ENCODE data around the gene NUP160.
"Not testable (repeated sequence)": the region's sequence is repeated elsewhere in the genome, so short reads cannot be mapped to it uniquely, and the experiment has no call there.

The NUP160 gene

DNA sequence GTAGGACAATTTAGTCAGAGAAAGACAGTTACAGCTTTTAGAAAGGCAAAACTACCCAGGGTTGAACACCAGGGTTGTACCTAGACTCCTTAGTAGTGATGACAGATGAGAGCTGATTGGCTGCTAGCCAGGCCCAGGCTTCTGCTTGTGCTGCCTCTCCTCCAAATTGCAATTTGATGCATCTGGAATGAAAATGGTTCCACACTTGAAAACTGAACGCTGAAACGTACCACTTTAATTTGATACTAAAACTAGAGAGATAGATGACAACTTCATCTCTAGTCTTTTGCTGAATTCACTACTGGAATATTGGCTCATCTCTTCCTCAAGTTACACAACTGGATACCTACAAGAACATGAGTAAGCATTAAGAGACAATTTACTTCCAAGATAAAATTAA lies 61.8 kb downstream of the NUP160 start:
- peak; percentile 59 to 75 for DNase-seq (ENCODE audit: low read depth in 2 of 2)
- TF ChIP-seq, protein P1, sequence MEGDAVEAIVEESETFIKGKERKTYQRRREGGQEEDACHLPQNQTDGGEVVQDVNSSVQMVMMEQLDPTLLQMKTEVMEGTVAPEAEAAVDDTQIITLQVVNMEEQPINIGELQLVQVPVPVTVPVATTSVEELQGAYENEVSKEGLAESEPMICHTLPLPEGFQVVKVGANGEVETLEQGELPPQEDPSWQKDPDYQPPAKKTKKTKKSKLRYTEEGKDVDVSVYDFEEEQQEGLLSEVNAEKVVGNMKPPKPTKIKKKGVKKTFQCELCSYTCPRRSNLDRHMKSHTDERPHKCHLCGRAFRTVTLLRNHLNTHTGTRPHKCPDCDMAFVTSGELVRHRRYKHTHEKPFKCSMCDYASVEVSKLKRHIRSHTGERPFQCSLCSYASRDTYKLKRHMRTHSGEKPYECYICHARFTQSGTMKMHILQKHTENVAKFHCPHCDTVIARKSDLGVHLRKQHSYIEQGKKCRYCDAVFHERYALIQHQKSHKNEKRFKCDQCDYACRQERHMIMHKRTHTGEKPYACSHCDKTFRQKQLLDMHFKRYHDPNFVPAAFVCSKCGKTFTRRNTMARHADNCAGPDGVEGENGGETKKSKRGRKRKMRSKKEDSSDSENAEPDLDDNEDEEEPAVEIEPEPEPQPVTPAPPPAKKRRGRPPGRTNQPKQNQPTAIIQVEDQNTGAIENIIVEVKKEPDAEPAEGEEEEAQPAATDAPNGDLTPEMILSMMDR (IDR thresholded peaks at IDR 0.05; ENCODE audit: low read depth, low read length), result no peak
- no peak overlapping the region for H3K4me3 ChIP-seq (replicated peaks in 1 of 2; ENCODE audit: low read depth in 2 of 2, low read length in 2 of 2)

DNA sequence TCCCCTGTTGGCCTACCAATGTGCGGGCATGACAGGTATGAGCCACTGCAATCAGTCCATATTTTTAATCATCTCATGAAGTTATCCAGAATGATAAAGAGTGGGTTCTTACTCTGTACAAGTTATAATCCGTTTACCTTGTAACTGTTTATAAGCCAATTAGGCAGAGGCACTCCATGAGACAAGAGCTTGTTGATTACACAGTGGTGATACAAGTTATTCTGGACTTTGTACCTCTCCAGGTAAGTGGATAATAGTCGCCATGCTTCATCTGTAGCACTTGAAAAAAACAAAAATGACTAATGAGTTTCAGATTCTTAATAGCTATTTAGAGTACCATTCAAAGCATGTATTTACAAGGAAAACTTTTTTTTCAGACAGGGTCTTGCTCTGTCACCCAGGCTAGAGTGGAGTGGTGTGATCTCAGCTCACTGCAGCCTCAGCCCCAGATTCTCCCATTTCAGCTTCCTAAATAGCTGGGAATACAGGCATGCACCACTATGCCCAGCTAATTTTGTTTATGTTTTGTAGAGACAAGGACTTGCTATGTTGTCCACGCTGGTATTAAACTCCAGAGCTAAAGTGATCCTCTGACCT lies 63.3 kb downstream of the NUP160 start:
- DNase-seq (ENCODE audit: low read depth in 2 of 2), result no peak
- no peak overlapping the region for H3K4me3 ChIP-seq (replicated peaks in 1 of 2; ENCODE audit: low read depth in 2 of 2, low read length in 2 of 2)
- TF ChIP-seq, protein P1 (IDR thresholded peaks at IDR 0.05; ENCODE audit: low read depth, low read length), result no peak

DNA sequence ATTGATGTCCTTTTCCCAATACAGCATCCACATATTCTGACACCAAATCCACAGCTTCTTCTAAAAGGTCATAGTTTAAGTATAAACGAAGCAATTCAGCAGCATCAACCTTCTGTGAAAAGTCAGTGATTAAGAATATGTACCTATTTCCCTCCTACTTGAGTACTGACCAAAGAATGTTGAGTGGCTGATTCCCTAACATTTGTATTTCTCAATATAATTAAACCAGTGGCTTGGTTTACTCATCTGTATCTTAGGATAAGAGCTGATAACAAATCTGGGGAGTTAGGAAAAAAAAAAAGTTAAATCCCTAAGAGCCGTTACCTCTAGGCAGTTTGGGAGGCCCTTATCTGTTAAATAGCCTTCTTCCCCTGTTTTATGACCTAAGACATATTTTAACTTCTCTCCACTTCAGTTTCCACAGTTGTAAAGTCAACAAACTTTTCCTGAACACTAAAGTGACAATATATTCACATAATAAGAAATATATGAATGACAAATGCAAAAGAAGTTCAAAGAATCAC lies 65.0 kb downstream of the NUP160 start:
- no peak overlapping the region for H3K4me3 ChIP-seq (replicated peaks in 1 of 2; ENCODE audit: low read depth in 2 of 2, low read length in 2 of 2)
- no peak for DNase-seq (ENCODE audit: low read depth in 2 of 2)
- TF ChIP-seq, protein P1 (IDR thresholded peaks at IDR 0.05; ENCODE audit: low read depth, low read length), result no peak

DNA sequence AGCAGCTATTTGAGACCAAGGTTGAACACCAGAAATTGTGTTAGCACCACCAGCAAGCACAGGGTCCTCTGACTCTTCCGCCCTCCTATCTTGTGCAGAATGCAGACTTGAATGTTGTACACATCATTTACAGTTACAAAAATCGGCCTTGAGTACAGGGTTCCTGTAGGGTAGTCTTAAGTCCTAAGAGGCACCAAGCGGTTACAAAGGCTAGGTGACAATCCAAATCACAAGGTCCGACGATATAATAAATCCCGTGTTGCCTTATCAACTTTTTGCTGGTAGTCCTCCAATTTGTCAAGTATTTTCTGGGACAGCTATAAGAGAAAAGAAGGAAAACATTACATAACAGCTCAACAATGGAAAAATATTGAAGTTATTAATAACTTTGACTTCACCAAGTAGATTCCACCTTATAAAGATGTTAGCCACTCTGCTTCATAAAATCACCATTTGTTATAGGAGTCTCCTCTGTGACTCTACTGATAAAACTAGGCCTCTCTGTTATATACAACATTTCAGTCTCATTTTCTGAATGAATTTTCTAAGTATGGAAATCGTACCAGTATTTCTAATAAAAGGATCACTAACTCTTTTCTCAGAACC lies 69.2 kb downstream of the NUP160 start:
- TF ChIP-seq, protein P1 (IDR thresholded peaks at IDR 0.05; ENCODE audit: low read depth, low read length), result no peak
- no peak overlapping the region for H3K4me3 ChIP-seq (replicated peaks in 1 of 2; ENCODE audit: low read depth in 2 of 2, low read length in 2 of 2)
- no peak for DNase-seq (ENCODE audit: low read depth in 2 of 2)

DNA sequence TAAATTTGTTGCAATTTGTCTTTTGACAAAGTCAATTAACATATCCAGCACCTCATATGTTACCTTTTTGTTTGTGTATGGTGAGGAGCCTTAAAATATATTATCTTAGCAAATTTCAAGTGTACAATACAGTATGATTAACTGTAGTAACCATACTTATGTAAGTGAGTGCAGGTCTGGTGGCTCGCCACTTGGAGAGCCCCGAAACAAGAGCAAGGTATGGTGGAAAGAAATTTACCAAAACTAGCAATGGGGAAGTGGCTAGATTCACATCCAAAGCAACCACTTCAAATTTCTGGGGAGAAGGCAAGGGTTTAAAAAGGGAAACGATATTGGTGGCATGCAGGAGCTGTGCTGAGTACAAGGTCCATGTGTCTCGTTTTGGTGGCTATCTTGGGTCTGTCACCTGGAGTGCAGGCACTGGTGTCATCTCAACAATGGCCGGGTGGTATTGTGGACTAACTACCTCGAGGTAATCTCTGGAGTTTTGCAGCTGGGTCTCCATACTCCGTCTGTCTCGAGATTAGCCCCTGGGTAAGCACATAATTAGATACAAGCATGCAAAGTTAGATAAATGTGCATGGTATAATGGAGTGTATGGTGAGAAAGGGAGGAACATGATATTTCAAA lies 72.8 kb downstream of the NUP160 start:
- DNase-seq (ENCODE audit: low read depth in 2 of 2), result no peak

DNA sequence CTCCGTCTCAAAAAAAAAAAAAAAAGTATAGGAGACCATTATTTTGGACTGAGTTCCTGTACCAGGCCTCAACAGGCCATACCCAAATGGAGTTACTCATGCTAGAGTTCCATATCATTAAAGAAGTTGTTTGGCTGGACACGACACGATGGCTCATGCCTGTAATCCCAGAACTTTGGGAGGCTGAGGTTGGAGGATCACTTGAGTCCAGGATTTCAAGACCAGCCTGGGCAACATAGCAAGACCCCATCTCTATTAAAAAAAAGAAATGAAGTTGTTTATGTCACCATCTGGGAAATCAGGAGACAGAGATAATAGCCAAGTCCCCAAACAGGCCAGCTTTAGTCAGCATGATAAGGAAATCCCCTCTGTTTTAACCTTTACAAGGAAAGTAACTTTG lies 74.3 kb downstream of the NUP160 start:
- TF ChIP-seq, protein P1 (IDR thresholded peaks at IDR 0.05; ENCODE audit: low read depth, low read length), result no peak
- no peak overlapping the region for H3K4me3 ChIP-seq (replicated peaks in 1 of 2; ENCODE audit: low read depth in 2 of 2, low read length in 2 of 2)
- DNase-seq (ENCODE audit: low read depth in 2 of 2), result no peak

More for the DNA sequence above, 72.8 kb downstream of the NUP160 start:
- no peak overlapping the region for H3K4me3 ChIP-seq (replicated peaks in 1 of 2; ENCODE audit: low read depth in 2 of 2, low read length in 2 of 2)
- TF ChIP-seq, protein P1 (IDR thresholded peaks at IDR 0.05; ENCODE audit: low read depth, low read length), result no peak

DNA sequence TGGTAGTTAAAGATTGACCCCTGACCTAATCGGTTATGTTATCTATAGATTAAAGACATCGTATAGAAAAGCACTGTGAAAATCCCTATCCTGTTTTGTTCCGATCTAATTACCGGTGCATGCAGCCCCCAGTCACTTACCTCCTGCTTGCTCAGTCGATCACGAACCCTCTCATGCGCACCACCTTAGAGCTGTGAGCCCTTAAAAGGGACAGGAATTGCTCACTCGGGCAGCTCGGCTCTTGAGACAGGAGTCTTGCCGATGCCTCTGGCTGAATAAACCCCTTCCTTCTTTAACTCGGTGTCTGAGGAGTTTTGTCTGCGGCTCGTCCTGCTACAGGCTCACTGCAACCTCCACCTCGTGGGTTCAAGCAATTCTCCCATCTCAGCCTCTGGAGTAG lies 78.6 kb downstream of the NUP160 start:
- DNase-seq (ENCODE audit: low read depth in 2 of 2); H3K4me3 ChIP-seq (replicated peaks in 1 of 2; ENCODE audit: low read depth in 2 of 2, low read length in 2 of 2): not testable (repeated sequence)

Data from cardiac fibroblast (primary cell).